Brain microvascular endothelial cell (primary cell): Measurements from ENCODE around the gene CYP27C1.

Experiments
- DNase-seq: peaks from one replicate; pipeline ENCODE4 v3.0.0-alpha.2; 2020
- H3K27ac ChIP-seq: fragments of 250-450 bp; sonication (Bioruptor Pico); 2 replicates; pipeline ENCODE4 v1.5.1; 2020; ENCODE audit warnings: mild to moderate bottlenecking, moderate library complexity
- H3K27me3 ChIP-seq: fragments of 250-450 bp; sonication (Bioruptor Pico); replicated peaks from 2 replicates; pipeline ENCODE4 v1.5.1; 2020; ENCODE audit warnings: mild to moderate bottlenecking
- H3K36me3 ChIP-seq: fragments of 250-450 bp; sonication (Bioruptor Pico); replicated peaks from 2 replicates; pipeline ENCODE4 v1.5.1; 2020; ENCODE audit warnings: mild to moderate bottlenecking
- H3K4me3 ChIP-seq: 2 replicates; pipeline ENCODE4 v1.5.1; 2011; ENCODE audit warnings: low read depth, mild to moderate bottlenecking, control low read depth, low read length, moderate library complexity
- CTCF ChIP-seq: IDR thresholded peaks from 2 replicates; pipeline ENCODE4 v1.5.1; 2011; ENCODE audit warnings: low read depth, mild to moderate bottlenecking, moderate library complexity, low read length, control low read depth, inconsistent platforms; ENCODE audit errors: missing control alignments
- in situ Hi-C: cut with HindIII; loops from 2 replicates; pipeline ENCODE4 v1.10.0; 2017; ENCODE audit warnings: low sequenced_read_pairs, low pct_ligation_motif_present

Gene CYP27C1

GRCh38 chr2:127201452-127201851 is 18.6 kb downstream of the CYP27C1 start:
- no peak for DNase-seq
- in situ Hi-C loops = no loop called here
- no peaks in the 10 kb centered on the region for H3K36me3 ChIP-seq
- H3K27me3 ChIP-seq = no peaks in the 10 kb centered on the region
- H3K4me3 ChIP-seq = no peak overlapping the region
- peak; percentile 21 for TF ChIP-seq CTCF
- no peak overlapping the region for H3K27ac ChIP-seq

GRCh38 chr2:127200962-127201361 is 19.1 kb downstream of the CYP27C1 start:
- no peaks in the 10 kb centered on the region for H3K36me3 ChIP-seq
- no peak for TF ChIP-seq CTCF
- DNase-seq = no peak
- H3K4me3 ChIP-seq = no peak overlapping the region
- H3K27me3 ChIP-seq = no peaks in the 10 kb centered on the region
- H3K27ac ChIP-seq = no peak overlapping the region
- in situ Hi-C loops = no loop called here

GRCh38 chr2:127199223-127199622 is 20.9 kb downstream of the CYP27C1 start:
- Histone ChIP-seq H3K36me3 (no peaks in the 10 kb centered on the region), H3K27ac (no peak overlapping the region), H3K27me3 (no peaks in the 10 kb centered on the region), H3K4me3 (no peak overlapping the region)
- in situ Hi-C loops = no loop called here
- no peak for DNase-seq
- TF ChIP-seq CTCF = no peak

- Histone ChIP-seq H3K27ac (no peak overlapping the region), H3K36me3 (no peaks in the 10 kb centered on the region), H3K4me3 (no peak overlapping the region), H3K27me3 (no peaks in the 10 kb centered on the region)
- in situ Hi-C loops = no loop called here
- peak; percentile 84 for TF ChIP-seq CTCF
- peak; percentile 68 for DNase-seq
These were observed 22.4 kb downstream of the CYP27C1 start for GRCh38 chr2:127197475-127198385.

GRCh38 chr2:127196998-127197397 is 23.1 kb downstream of the CYP27C1 start:
- DNase-seq = no peak
- Histone ChIP-seq H3K36me3 (no peaks in the 10 kb centered on the region), H3K27me3 (no peaks in the 10 kb centered on the region), H3K4me3 (no peak overlapping the region), H3K27ac (no peak overlapping the region)
- peak; percentile 52 for TF ChIP-seq CTCF
- in situ Hi-C loops = no loop called here
